K562 (cell line): ENCODE measurements around the gene CREBL2. TPM values are rescaled to one million over a fixed set of nuclear protein-coding genes. Genes with fewer than 3 reads are reported as not detected.

ENCODE experiments used
- BRCA1 ChIP-seq, 2 experiments: fragments of 450-650 bp in 1 of 2; sonication (generic) in 1 of 2; formaldehyde crosslinking in 1 of 2; IDR thresholded peaks; 2 replicates each; pipeline versions ENCODE4 v1.5.0 to v1.6.1; 2017 to 2020; ENCODE audit warnings: mild to moderate bottlenecking in 1 of 2, missing genetic modification reagents in 1 of 2
- ELF1 ChIP-seq: fragments of 200-800 bp; sonication (Bioruptor generic); IDR thresholded peaks from 2 replicates; pipeline ENCODE4 v1.6.1; 2016; ENCODE audit warnings: missing genetic modification characterization, missing compliant biosample characterization
- ETS2 ChIP-seq: IDR thresholded peaks from 2 replicates; pipeline ENCODE4 v1.6.1; 2016; ENCODE audit warnings: borderline replicate concordance, missing genetic modification characterization, mild to moderate bottlenecking, moderate library complexity, missing compliant biosample characterization; ENCODE audit not compliant: poor library complexity, severe bottlenecking
- FOXP1 ChIP-seq: sonication (generic); formaldehyde crosslinking; IDR thresholded peaks from 2 replicates; pipeline ENCODE4 v1.8.0; 2022; ENCODE audit warnings: mild to moderate bottlenecking, missing genetic modification reagents
- FUS ChIP-seq: fragments of 200-400 bp; formaldehyde crosslinking; optimal IDR thresholded peaks from 2 replicates; pipeline ENCODE3; 2017; ENCODE audit warnings: low read depth, low read length
- HDGF ChIP-seq: fragments of 450-650 bp; IDR thresholded peaks from 2 replicates; pipeline ENCODE4 v1.6.1; 2016
- IFI16 ChIP-seq: fragments of 250-450 bp; sonication (Bioruptor Pico); IDR thresholded peaks from 2 replicates; pipeline ENCODE4 v2.1.2; 2022; ENCODE audit warnings: mild to moderate bottlenecking, inconsistent platforms
- KDM2B ChIP-seq: fragments of 250-450 bp; sonication (Bioruptor Pico); IDR thresholded peaks from 2 replicates; pipeline ENCODE4 v1.8.0; 2021; ENCODE audit warnings: mild to moderate bottlenecking, moderate library complexity
- LARP7 ChIP-seq: fragments of 450-650 bp; IDR thresholded peaks from 2 replicates; pipeline ENCODE4 v1.6.1; 2016
- NCOA1 ChIP-seq: fragments of 450-650 bp; IDR thresholded peaks from 2 replicates; pipeline ENCODE4 v1.6.1; 2016; ENCODE audit warnings: low read depth
- NFYB ChIP-seq: IDR thresholded peaks from 2 replicates; pipeline ENCODE4 v1.6.1; 2011; ENCODE audit warnings: mild to moderate bottlenecking, moderate library complexity; ENCODE audit not compliant: insufficient read length; ENCODE audit errors: extremely low read depth
- RBM39 ChIP-seq: fragments of 200-400 bp; formaldehyde crosslinking; optimal IDR thresholded peaks from 2 replicates; pipeline ENCODE3; 2018; ENCODE audit warnings: low read depth, low read length
- SAP30 ChIP-seq: fragments of 200-600 bp; sonication (generic); IDR thresholded peaks from 2 replicates; pipeline ENCODE4 v1.6.1; 2012; ENCODE audit warnings: borderline replicate concordance, low read depth, mild to moderate bottlenecking, moderate library complexity, low read length, control low read depth, inconsistent platforms; ENCODE audit not compliant: insufficient read depth, poor library complexity, severe bottlenecking
- SP1 ChIP-seq: sonication (generic); formaldehyde crosslinking; IDR thresholded peaks from 2 replicates; pipeline ENCODE4 v1.8.1; 2022; ENCODE audit warnings: mild to moderate bottlenecking, missing genetic modification reagents
- TGIF2 ChIP-seq: sonication (generic); formaldehyde crosslinking; IDR thresholded peaks from 2 replicates; pipeline ENCODE4 v1.8.1; 2022; ENCODE audit warnings: mild to moderate bottlenecking, missing genetic modification reagents, moderate library complexity
- ZFP36 ChIP-seq: fragments of 150-350 bp; IDR thresholded peaks from 2 replicates; pipeline ENCODE4 v1.6.1; 2018; ENCODE audit warnings: low read length, low read depth; ENCODE audit not compliant: partially characterized antibody
- ZNF184 ChIP-seq: sonication (generic); formaldehyde crosslinking; IDR thresholded peaks from 2 replicates; pipeline ENCODE4 v1.5.0; 2020; ENCODE audit warnings: missing genetic modification reagents
- ZNF274 ChIP-seq: IDR thresholded peaks from 2 replicates; pipeline ENCODE4 v1.6.1; 2011; ENCODE audit warnings: low read depth, mild to moderate bottlenecking, low read length, moderate library complexity, borderline replicate concordance
- polyA plus RNA-seq, 8 experiments: library from polyadenylated mRNA; depleted of rRNA in 4 of 8; stranded (reverse) in 5 of 8; unstranded in 3 of 8; fragments of >200 nt; fragmentation: Nextera tagmentation in 2 of 8; fragmentation: Illumina TruSeq in 1 of 8; extraction: Ambion mirVana in 2 of 8; extraction: Trizol in 1 of 8; gene quantifications; 2 replicates each; pipeline versions ENCODE4 v1.2.1 to v1.2.3, GENCODE V29; 2011 to 2014; ENCODE audit warnings: inconsistent platforms in 1 of 8, missing spikeins in 1 of 8
- total RNA-seq, 7 experiments: library from RNA; depleted of rRNA in 6 of 7; stranded (reverse); fragments of >200 nt in 6 of 7; fragmentation: Illumina TruSeq in 2 of 7; extraction: Trizol in 2 of 7; gene quantifications; 2 replicates each; pipeline versions ENCODE4 v1.2.1 to v1.2.3, GENCODE V29; 2011 to 2021; ENCODE audit warnings: low replicate concordance in 1 of 7
- TF ChIP-seq, protein P1 (sequence below): fragments of 200-800 bp; sonication (Bioruptor generic); IDR thresholded peaks from 2 replicates; pipeline ENCODE4 v1.6.1; 2017; ENCODE audit warnings: missing genetic modification characterization, missing compliant biosample characterization
- TF ChIP-seq, protein P2 (sequence below): fragments of 250-450 bp; sonication (Bioruptor Pico); IDR thresholded peaks from 2 replicates; pipeline ENCODE4 v1.4.0; 2020
- TF ChIP-seq, protein P3 (sequence below), 2 experiments: IDR thresholded peaks in 1 of 2; conservative IDR thresholded peaks in 1 of 2; 2 replicates each; pipeline ENCODE4 v1.6.1; 2016; ENCODE audit warnings: low read depth in 2 of 2, mild to moderate bottlenecking in 1 of 2, missing compliant biosample characterization in 1 of 2, missing genetic modification characterization in 1 of 2, moderate library complexity in 1 of 2
- TF ChIP-seq, protein P4 (sequence below): fragments of 450-650 bp; formaldehyde crosslinking; IDR thresholded peaks from 2 replicates; pipeline ENCODE4 v1.4.0; 2022; ENCODE audit warnings: missing genetic modification characterization

CREBL2 gene
- total and polyA plus RNA-seq, 9 of the 15 experiments (the other 6 are each of a cell fraction or from before 2014, with no cell fraction given) = 1.7 to 7.3 (median 5.2) TPM

DNA sequence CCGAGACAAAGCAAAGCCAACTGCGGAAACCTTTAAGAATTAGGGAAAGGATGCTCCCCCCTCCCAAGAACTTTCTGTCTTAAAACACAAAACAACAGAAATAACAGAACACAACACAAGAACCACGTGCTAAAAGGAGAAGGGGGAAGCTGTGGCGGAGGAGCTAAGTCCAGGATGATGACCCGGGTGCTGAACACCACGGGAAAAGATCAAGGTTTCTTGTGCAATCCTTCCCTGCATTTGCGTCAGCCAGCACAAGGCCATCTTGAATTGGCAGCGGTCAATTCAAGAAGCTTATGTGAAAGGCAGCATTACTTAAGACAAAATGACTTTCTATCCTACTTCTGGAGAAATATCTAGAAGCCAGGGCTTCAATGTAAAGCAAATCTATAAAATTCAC lies 11.0 kb upstream of the CREBL2 start (continued):
- TF ChIP-seq, protein P1, sequence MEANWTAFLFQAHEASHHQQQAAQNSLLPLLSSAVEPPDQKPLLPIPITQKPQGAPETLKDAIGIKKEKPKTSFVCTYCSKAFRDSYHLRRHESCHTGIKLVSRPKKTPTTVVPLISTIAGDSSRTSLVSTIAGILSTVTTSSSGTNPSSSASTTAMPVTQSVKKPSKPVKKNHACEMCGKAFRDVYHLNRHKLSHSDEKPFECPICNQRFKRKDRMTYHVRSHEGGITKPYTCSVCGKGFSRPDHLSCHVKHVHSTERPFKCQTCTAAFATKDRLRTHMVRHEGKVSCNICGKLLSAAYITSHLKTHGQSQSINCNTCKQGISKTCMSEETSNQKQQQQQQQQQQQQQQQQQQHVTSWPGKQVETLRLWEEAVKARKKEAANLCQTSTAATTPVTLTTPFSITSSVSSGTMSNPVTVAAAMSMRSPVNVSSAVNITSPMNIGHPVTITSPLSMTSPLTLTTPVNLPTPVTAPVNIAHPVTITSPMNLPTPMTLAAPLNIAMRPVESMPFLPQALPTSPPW = no peak
- TF ChIP-seq HDGF = no peak
- no peak for TF ChIP-seq NFYB
- no peak for TF ChIP-seq NCOA1
- TF ChIP-seq IFI16 (CRISPR knock-in tag) = no peak
- TF ChIP-seq KDM2B (CRISPR knock-in tag) = no peak
- no peak for TF ChIP-seq SAP30
- no peak for TF ChIP-seq FUS
- no peak for TF ChIP-seq ZFP36
- TF ChIP-seq ELF1 = no peak
- TF ChIP-seq ETS2 (tag) = no peak
- no peak for TF ChIP-seq BRCA1 (IDR thresholded peaks at IDR 0.05)
- no peak for TF ChIP-seq BRCA1 (CRISPR knock-in tag; IDR thresholded peaks at IDR 0.05)
- TF ChIP-seq, protein P2, sequence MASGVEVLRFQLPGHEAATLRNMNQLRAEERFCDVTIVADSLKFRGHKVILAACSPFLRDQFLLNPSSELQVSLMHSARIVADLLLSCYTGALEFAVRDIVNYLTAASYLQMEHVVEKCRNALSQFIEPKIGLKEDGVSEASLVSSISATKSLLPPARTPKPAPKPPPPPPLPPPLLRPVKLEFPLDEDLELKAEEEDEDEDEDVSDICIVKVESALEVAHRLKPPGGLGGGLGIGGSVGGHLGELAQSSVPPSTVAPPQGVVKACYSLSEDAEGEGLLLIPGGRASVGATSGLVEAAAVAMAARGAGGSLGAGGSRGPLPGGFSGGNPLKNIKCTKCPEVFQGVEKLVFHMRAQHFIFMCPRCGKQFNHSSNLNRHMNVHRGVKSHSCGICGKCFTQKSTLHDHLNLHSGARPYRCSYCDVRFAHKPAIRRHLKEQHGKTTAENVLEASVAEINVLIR (CRISPR knock-in tag) = no peak
- TF ChIP-seq, protein P3, sequence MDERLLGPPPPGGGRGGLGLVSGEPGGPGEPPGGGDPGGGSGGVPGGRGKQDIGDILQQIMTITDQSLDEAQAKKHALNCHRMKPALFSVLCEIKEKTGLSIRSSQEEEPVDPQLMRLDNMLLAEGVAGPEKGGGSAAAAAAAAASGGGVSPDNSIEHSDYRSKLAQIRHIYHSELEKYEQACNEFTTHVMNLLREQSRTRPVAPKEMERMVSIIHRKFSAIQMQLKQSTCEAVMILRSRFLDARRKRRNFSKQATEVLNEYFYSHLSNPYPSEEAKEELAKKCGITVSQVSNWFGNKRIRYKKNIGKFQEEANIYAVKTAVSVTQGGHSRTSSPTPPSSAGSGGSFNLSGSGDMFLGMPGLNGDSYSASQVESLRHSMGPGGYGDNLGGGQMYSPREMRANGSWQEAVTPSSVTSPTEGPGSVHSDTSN (CRISPR knock-in tag; IDR thresholded peaks at IDR 0.05; ENCODE audit: low read depth) = no peak
- TF ChIP-seq, protein P3 (tag; conservative IDR thresholded peaks at IDR 0.05; ENCODE audit: low read depth) = no peak
- TF ChIP-seq ZNF184 (CRISPR knock-in tag) = no peak
- TF ChIP-seq RBM39 = no peak
- TF ChIP-seq ZNF274 = no peak
- TF ChIP-seq, protein P4, sequence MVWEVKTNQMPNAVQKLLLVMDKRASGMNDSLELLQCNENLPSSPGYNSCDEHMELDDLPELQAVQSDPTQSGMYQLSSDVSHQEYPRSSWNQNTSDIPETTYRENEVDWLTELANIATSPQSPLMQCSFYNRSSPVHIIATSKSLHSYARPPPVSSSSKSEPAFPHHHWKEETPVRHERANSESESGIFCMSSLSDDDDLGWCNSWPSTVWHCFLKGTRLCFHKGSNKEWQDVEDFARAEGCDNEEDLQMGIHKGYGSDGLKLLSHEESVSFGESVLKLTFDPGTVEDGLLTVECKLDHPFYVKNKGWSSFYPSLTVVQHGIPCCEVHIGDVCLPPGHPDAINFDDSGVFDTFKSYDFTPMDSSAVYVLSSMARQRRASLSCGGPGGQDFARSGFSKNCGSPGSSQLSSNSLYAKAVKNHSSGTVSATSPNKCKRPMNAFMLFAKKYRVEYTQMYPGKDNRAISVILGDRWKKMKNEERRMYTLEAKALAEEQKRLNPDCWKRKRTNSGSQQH = no peak
- no peak for TF ChIP-seq LARP7
- no peak for TF ChIP-seq SP1
- no peak for TF ChIP-seq FOXP1
- no peak for TF ChIP-seq TGIF2 (CRISPR knock-in tag)
